ENCODE measurements around the gene PRKCH. TPM values are rescaled to one million over a fixed set of nuclear protein-coding genes. Genes with fewer than 3 reads are reported as not detected.
A peak's percentile ranks its signal among the peaks of the same experiment; 100 is the strongest.

Gene PRKCH
- total and polyA plus RNA-seq, 2 of the 13 experiments (the other 11 are each of a cell fraction or from before 2014, with no cell fraction given) = 0.48 to 1.3 TPM

GRCh38 chr14:61472011-61472672, 150.8 kb downstream of the PRKCH start (continued):
- TF ChIP-seq MED8 (CRISPR knock-in tag; IDR thresholded peaks at IDR 0.05; ENCODE audit: insufficient replicate concordance) (no peak), TEAD3 (CRISPR knock-in tag; optimal IDR thresholded peaks at IDR 0.05; ENCODE audit: borderline replicate concordance) (no peak), ZNF350 (CRISPR knock-in tag; IDR thresholded peaks at IDR 0.05; ENCODE audit: borderline replicate concordance, low read depth) (no peak), EP300 (IDR thresholded peaks at IDR 0.05; ENCODE audit: low read depth in 2 of 2, low read length in 2 of 2) (peak in 1 of 2 experiments; percentile 69; a peak in 2 of 4 replicates), EP300 (CRISPR knock-in tag; IDR thresholded peaks at IDR 0.05; ENCODE audit: borderline replicate concordance) (peak; percentile 47; the same call in 1 of the 2 replicates), SIN3A (IDR thresholded peaks at IDR 0.05; ENCODE audit: borderline replicate concordance, low read depth, low read length) (no peak), ZNF644 (CRISPR knock-in tag; IDR thresholded peaks at IDR 0.05; ENCODE audit: low read depth) (0 out of 2 replicates have a peak, but pooled peaks have one; percentile 39), ZNF280B (CRISPR knock-in tag; IDR thresholded peaks at IDR 0.05; ENCODE audit: borderline replicate concordance) (no peak), ZNF878 (CRISPR knock-in tag; IDR thresholded peaks at IDR 0.05) (no peak), SRF (IDR thresholded peaks at IDR 0.05; ENCODE audit: low read depth, low read length) (peak; percentile 81; the same call in 1 of the 2 replicates), BRD4 (CRISPR knock-in tag; IDR thresholded peaks at IDR 0.05) (no peak), HMG20B (CRISPR knock-in tag; conservative IDR thresholded peaks at IDR 0.05) (0 out of 2 replicates have a peak, but pooled peaks have one; percentile 2), MYC (CRISPR knock-in tag; IDR thresholded peaks at IDR 0.05; ENCODE audit: borderline replicate concordance) (no peak), BHLHE40 (IDR thresholded peaks at IDR 0.05; ENCODE audit: low read length) (peak; percentile 84), HNF1A (IDR thresholded peaks at IDR 0.05; ENCODE audit: low read depth) (no peak), HNF1A (CRISPR knock-in tag; IDR thresholded peaks at IDR 0.05; ENCODE audit: borderline replicate concordance) (no peak), TERF1 (CRISPR knock-in tag; IDR thresholded peaks at IDR 0.05) (no peak), IKZF1 (IDR thresholded peaks at IDR 0.05) (no peak)
- TF ChIP-seq, protein P1, sequence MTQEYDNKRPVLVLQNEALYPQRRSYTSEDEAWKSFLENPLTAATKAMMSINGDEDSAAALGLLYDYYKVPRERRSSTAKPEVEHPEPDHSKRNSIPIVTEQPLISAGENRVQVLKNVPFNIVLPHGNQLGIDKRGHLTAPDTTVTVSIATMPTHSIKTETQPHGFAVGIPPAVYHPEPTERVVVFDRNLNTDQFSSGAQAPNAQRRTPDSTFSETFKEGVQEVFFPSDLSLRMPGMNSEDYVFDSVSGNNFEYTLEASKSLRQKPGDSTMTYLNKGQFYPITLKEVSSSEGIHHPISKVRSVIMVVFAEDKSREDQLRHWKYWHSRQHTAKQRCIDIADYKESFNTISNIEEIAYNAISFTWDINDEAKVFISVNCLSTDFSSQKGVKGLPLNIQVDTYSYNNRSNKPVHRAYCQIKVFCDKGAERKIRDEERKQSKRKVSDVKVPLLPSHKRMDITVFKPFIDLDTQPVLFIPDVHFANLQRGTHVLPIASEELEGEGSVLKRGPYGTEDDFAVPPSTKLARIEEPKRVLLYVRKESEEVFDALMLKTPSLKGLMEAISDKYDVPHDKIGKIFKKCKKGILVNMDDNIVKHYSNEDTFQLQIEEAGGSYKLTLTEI (CRISPR knock-in tag; conservative IDR thresholded peaks at IDR 0.05) = no peak
- TF ChIP-seq, protein P2, sequence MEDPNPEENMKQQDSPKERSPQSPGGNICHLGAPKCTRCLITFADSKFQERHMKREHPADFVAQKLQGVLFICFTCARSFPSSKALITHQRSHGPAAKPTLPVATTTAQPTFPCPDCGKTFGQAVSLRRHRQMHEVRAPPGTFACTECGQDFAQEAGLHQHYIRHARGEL (CRISPR knock-in tag; IDR thresholded peaks at IDR 0.05) = no peak
